ENCODE measurements around the gene AOPEP. TPM values are rescaled to one million over a fixed set of nuclear protein-coding genes. Genes with fewer than 3 reads are reported as not detected.

The AOPEP gene
- total RNA-seq, 1 experiment from 2014 or later = 14.4 TPM

DNA sequence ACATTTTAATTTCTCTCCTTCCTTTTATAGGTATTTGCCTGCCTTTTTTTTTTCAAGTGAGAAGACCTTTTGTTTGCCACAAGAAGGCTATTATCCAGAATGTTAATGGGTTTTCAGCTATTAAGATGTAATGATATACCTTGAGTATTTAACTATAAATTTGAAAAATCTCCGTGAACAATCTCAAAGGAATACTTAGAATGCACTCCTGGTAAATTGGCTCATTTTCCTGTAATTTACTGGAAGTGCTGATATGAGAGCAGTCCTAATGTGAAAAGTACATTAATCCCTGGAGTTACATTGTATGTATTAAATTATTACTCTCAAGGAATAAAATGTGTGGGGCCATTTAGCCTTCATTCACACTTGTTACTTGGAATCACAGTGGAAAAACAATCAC is 32.4 kb downstream of the AOPEP start:
- DNase-seq (ENCODE audit: low spot score) (no peak), ATAC-seq (no peak)
- H3K27ac Mint-ChIP-seq = no peak overlapping the region
- H3K4me3 Mint-ChIP-seq = no peak overlapping the region
- ChIA-PET POLR2A (no interaction called here), CTCF (no interaction called here)
- H3K4me1 Mint-ChIP-seq = peaks cover 5% of the 10 kb centered on the region
- H3K36me3 Mint-ChIP-seq = peaks cover 6% of the 10 kb centered on the region; the same call in 1 of the 2 replicates
- TF ChIP-seq, protein P1, sequence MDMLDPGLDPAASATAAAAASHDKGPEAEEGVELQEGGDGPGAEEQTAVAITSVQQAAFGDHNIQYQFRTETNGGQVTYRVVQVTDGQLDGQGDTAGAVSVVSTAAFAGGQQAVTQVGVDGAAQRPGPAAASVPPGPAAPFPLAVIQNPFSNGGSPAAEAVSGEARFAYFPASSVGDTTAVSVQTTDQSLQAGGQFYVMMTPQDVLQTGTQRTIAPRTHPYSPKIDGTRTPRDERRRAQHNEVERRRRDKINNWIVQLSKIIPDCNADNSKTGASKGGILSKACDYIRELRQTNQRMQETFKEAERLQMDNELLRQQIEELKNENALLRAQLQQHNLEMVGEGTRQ (CRISPR knock-in tag; IDR thresholded peaks at IDR 0.05) = no peak
- no peak for TF ChIP-seq NFE2L1 (CRISPR knock-in tag; IDR thresholded peaks at IDR 0.05)
- TF ChIP-seq OVOL2 (CRISPR knock-in tag; IDR thresholded peaks at IDR 0.05; ENCODE audit: borderline replicate concordance) = no peak
- TF ChIP-seq NFYB (CRISPR knock-in tag; conservative IDR thresholded peaks at IDR 0.05; ENCODE audit: low read depth) = no peak
- TF ChIP-seq, protein P2, sequence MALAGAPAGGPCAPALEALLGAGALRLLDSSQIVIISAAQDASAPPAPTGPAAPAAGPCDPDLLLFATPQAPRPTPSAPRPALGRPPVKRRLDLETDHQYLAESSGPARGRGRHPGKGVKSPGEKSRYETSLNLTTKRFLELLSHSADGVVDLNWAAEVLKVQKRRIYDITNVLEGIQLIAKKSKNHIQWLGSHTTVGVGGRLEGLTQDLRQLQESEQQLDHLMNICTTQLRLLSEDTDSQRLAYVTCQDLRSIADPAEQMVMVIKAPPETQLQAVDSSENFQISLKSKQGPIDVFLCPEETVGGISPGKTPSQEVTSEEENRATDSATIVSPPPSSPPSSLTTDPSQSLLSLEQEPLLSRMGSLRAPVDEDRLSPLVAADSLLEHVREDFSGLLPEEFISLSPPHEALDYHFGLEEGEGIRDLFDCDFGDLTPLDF (CRISPR knock-in tag; IDR thresholded peaks at IDR 0.05) = no peak
- TF ChIP-seq RORB (CRISPR knock-in tag; IDR thresholded peaks at IDR 0.05) = no peak
- no peak for TF ChIP-seq CBFB (CRISPR knock-in tag; IDR thresholded peaks at IDR 0.05; ENCODE audit: low read depth)
- no peak for TF ChIP-seq ATF1 (CRISPR knock-in tag; IDR thresholded peaks at IDR 0.05)
- no peak for TF ChIP-seq NFATC4 (CRISPR knock-in tag; IDR thresholded peaks at IDR 0.05)
- no peak for TF ChIP-seq EMX1 (CRISPR knock-in tag; IDR thresholded peaks at IDR 0.05)
- TF ChIP-seq GRHL2 (CRISPR knock-in tag; IDR thresholded peaks at IDR 0.05; ENCODE audit: insufficient replicate concordance, severe bottlenecking) = no peak
- no peak for TF ChIP-seq FOXK1 (CRISPR knock-in tag; IDR thresholded peaks at IDR 0.05)
- TF ChIP-seq ESRRA (CRISPR knock-in tag; IDR thresholded peaks at IDR 0.05; ENCODE audit: borderline replicate concordance) = no peak
- no peak for TF ChIP-seq FOXJ3 (CRISPR knock-in tag; IDR thresholded peaks at IDR 0.05; ENCODE audit: borderline replicate concordance)
- TF ChIP-seq, protein P3, sequence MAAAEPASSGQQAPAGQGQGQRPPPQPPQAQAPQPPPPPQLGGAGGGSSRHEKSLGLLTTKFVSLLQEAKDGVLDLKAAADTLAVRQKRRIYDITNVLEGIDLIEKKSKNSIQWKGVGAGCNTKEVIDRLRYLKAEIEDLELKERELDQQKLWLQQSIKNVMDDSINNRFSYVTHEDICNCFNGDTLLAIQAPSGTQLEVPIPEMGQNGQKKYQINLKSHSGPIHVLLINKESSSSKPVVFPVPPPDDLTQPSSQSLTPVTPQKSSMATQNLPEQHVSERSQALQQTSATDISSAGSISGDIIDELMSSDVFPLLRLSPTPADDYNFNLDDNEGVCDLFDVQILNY (CRISPR knock-in tag; IDR thresholded peaks at IDR 0.05) = no peak
- TF ChIP-seq, protein P4, sequence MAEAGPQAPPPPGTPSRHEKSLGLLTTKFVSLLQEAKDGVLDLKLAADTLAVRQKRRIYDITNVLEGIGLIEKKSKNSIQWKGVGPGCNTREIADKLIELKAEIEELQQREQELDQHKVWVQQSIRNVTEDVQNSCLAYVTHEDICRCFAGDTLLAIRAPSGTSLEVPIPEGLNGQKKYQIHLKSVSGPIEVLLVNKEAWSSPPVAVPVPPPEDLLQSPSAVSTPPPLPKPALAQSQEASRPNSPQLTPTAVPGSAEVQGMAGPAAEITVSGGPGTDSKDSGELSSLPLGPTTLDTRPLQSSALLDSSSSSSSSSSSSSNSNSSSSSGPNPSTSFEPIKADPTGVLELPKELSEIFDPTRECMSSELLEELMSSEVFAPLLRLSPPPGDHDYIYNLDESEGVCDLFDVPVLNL (CRISPR knock-in tag; IDR thresholded peaks at IDR 0.05; ENCODE audit: borderline replicate concordance, low read depth) = no peak
- no peak for TF ChIP-seq SMAD3 (CRISPR knock-in tag; IDR thresholded peaks at IDR 0.05; ENCODE audit: borderline replicate concordance)
- TF ChIP-seq ZBTB21 (CRISPR knock-in tag; IDR thresholded peaks at IDR 0.05; ENCODE audit: borderline replicate concordance) = no peak
- H3K27me3 Mint-ChIP-seq (ENCODE audit: low read depth) = no peaks in the 10 kb centered on the region
- H3K9me3 Mint-ChIP-seq = peaks cover 6% of the 10 kb centered on the region; the same call in 1 of the 2 replicates

DNA sequence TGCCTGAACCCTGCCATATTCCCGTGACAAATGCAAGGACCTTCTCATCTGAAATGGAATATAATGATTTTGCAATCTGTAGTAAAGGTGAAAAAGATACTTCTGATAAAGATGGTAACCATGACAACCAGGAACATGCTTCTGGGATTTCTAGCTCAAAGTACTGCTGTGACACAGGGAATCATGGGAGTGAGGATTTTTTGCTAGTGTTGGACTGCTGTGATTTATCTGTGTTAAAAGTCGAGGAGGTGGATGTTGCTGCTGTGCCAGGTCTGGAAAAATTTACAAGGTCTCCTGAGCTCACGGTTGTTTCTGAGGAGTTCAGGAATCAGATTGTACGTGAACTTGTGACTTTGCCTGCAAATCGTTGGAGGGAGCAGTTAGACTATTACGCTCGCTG is 33.5 kb downstream of the AOPEP start:
- Mint-ChIP-seq H3K27ac (no peak overlapping the region), H3K9me3 (peaks cover 6% of the 10 kb centered on the region; the same call in 1 of the 2 replicates), H3K36me3 (peaks cover 6% of the 10 kb centered on the region; the same call in 1 of the 2 replicates), H3K4me3 (no peak overlapping the region), H3K27me3 (ENCODE audit: low read depth) (no peaks in the 10 kb centered on the region), H3K4me1 (peaks cover 5% of the 10 kb centered on the region)
- DNase-seq (ENCODE audit: low spot score) (no peak), ATAC-seq (no peak)
- POLR2A ChIA-PET = no interaction called here
- CTCF ChIA-PET = no interaction called here
- TF ChIP-seq CREB1 (CRISPR knock-in tag; IDR thresholded peaks at IDR 0.05) (no peak), ZNF317 (CRISPR knock-in tag; IDR thresholded peaks at IDR 0.05; ENCODE audit: borderline replicate concordance, low read depth) (no peak), ELF4 (CRISPR knock-in tag; IDR thresholded peaks at IDR 0.05; ENCODE audit: low read depth) (no peak), FOXJ3 (CRISPR knock-in tag; IDR thresholded peaks at IDR 0.05; ENCODE audit: borderline replicate concordance) (no peak), EMX1 (CRISPR knock-in tag; IDR thresholded peaks at IDR 0.05) (no peak), JUN (CRISPR knock-in tag; IDR thresholded peaks at IDR 0.05) (no peak), ZNF423 (CRISPR knock-in tag; IDR thresholded peaks at IDR 0.05) (no peak)
- TF ChIP-seq, protein P2 (CRISPR knock-in tag; IDR thresholded peaks at IDR 0.05) = no peak
- TF ChIP-seq, protein P5, sequence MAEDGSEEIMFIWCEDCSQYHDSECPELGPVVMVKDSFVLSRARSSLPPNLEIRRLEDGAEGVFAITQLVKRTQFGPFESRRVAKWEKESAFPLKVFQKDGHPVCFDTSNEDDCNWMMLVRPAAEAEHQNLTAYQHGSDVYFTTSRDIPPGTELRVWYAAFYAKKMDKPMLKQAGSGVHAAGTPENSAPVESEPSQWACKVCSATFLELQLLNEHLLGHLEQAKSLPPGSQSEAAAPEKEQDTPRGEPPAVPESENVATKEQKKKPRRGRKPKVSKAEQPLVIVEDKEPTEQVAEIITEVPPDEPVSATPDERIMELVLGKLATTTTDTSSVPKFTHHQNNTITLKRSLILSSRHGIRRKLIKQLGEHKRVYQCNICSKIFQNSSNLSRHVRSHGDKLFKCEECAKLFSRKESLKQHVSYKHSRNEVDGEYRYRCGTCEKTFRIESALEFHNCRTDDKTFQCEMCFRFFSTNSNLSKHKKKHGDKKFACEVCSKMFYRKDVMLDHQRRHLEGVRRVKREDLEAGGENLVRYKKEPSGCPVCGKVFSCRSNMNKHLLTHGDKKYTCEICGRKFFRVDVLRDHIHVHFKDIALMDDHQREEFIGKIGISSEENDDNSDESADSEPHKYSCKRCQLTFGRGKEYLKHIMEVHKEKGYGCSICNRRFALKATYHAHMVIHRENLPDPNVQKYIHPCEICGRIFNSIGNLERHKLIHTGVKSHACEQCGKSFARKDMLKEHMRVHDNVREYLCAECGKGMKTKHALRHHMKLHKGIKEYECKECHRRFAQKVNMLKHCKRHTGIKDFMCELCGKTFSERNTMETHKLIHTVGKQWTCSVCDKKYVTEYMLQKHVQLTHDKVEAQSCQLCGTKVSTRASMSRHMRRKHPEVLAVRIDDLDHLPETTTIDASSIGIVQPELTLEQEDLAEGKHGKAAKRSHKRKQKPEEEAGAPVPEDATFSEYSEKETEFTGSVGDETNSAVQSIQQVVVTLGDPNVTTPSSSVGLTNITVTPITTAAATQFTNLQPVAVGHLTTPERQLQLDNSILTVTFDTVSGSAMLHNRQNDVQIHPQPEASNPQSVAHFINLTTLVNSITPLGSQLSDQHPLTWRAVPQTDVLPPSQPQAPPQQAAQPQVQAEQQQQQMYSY (CRISPR knock-in tag; IDR thresholded peaks at IDR 0.05) = no peak
- TF ChIP-seq, protein P6, sequence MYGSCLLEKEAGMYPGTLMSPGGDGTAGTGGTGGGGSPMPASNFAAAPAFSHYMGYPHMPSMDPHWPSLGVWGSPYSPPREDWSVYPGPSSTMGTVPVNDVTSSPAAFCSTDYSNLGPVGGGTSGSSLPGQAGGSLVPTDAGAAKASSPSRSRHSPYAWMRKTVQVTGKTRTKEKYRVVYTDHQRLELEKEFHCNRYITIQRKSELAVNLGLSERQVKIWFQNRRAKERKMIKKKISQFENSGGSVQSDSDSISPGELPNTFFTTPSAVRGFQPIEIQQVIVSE (CRISPR knock-in tag; IDR thresholded peaks at IDR 0.05; ENCODE audit: borderline replicate concordance) = no peak

All from WTC11 (cell line).